Hair follicular keratinocyte (primary cell): ENCODE results near the gene GRWD1. TPM values are rescaled to one million over a fixed set of nuclear protein-coding genes. Genes with fewer than 3 reads are reported as not detected.

Experiments used
- total RNA-seq: library from RNA; depleted of rRNA; stranded (reverse); fragments of >200 nt; gene quantifications from 2 replicates; pipeline ENCODE4 v1.2.3, GENCODE V29; 2015

GRWD1 gene
- 35.2 and 40.9 TPM in 2 replicates for total RNA-seq

GRCh38 chr19:48445606-48446481, at the start of gene GRWD1:
Gene GRWD1, plus strand, starts transcription at chr19:48445983. Its CDS starts 23 bp downstream, at chr19:48446006.

GRCh38 chr19:48455171-48455907, 9.6 kb downstream of the GRWD1 start, which contains the start of gene KCNJ14:
Gene KCNJ14, plus strand, starts transcription at chr19:48455574. Its CDS starts 6,151 bp downstream, at chr19:48461725.

GRCh38 chr19:48469289-48469881, 23.6 kb downstream of the GRWD1 start, which contains the start of gene CYTH2:
Gene CYTH2, plus strand, starts transcription at chr19:48469369. Its CDS starts 139 bp downstream, at chr19:48469508.

Other genes starting within 250 kb of the GRWD1 start
- gene CARD8, start 190.1 kb upstream of the GRWD1 start, total RNA-seq: 4.9 and 5.2 TPM in 2 replicates
- gene ZNF114, start 175.9 kb upstream of the GRWD1 start, total RNA-seq: 0.72 and 1.7 TPM in 2 replicates
- gene EMP3, start 120.4 kb upstream of the GRWD1 start, total RNA-seq: 54.1 and 100.0 TPM in 2 replicates
- gene TMEM143, start 82.0 kb upstream of the GRWD1 start, total RNA-seq: 4.1 and 4.7 TPM in 2 replicates
- gene SYNGR4, start 81.6 kb upstream of the GRWD1 start, total RNA-seq: not detected in 2 replicates
- 135 and 149 TPM in 2 replicates for gene KDELR1, start 54.4 kb upstream of the GRWD1 start, total RNA-seq
- gene GRIN2D, start 52.3 kb upstream of the GRWD1 start, total RNA-seq: 0.16 TPM in 1 of 2 replicates, not detected in the other
- gene KCNJ14, start 9.6 kb downstream of the GRWD1 start, total RNA-seq: 0.53 and 0.70 TPM in 2 replicates
- gene CYTH2, start 23.4 kb downstream of the GRWD1 start, total RNA-seq: 18.7 and 23.5 TPM in 2 replicates
- 2.8 and 3.7 TPM in 2 replicates for gene LMTK3, start 65.9 kb downstream of the GRWD1 start, total RNA-seq
- gene SULT2B1, start 106.2 kb downstream of the GRWD1 start, total RNA-seq: 1.5 and 1.6 TPM in 2 replicates
- not detected in 2 replicates for gene SPACA4, start 160.8 kb downstream of the GRWD1 start, total RNA-seq
- gene FAM83E, start 169.1 kb downstream of the GRWD1 start, total RNA-seq: 0.08 and 0.23 TPM in 2 replicates
- gene RPL18, start 173.2 kb downstream of the GRWD1 start, total RNA-seq: 2,779 and 2,974 TPM in 2 replicates
- 8.7 and 10.3 TPM in 2 replicates for gene SPHK2, start 173.5 kb downstream of the GRWD1 start, total RNA-seq
- gene DBP, start 191.4 kb downstream of the GRWD1 start, total RNA-seq: 3.0 and 10.3 TPM in 2 replicates
- 1.2 and 1.6 TPM in 2 replicates for gene CA11, start 200.2 kb downstream of the GRWD1 start, total RNA-seq
- gene NTN5, start 227.0 kb downstream of the GRWD1 start, total RNA-seq: not detected in 2 replicates
- 1.4 and 4.8 TPM in 2 replicates for gene FUT2, start 250.0 kb downstream of the GRWD1 start, total RNA-seq